ENCODE results near the gene INTS7. TPM values are rescaled to one million over a fixed set of nuclear protein-coding genes. Genes with fewer than 3 reads are reported as not detected.
"Not testable (repeated sequence)": the region's sequence is repeated elsewhere in the genome, so short reads cannot be mapped to it uniquely, and the experiment has no call there.

INTS7 gene
- total and polyA plus RNA-seq, 9 of the 15 experiments (the other 6 are each of a cell fraction or from before 2014, with no cell fraction given), result 27.3 to 68.4 (median 40.4) TPM

DNA sequence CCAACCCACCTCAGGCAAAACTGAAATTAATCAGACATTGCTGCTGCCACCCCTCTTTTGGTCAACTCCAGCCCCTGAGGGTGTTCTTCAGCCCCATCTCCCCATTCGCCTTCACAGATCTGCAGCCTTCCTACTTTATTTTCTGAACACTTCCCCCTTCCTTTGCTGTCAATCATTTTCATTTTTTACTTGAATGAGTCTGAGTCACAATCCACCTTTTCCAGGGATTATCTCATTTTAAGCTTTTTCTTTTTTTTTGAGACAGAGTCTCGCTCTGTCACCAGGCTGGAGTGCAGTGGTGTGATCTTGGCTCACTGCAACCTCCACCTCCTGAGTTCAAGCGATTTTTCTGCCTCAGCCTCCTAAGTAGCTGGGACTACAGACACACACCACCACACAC, 118.9 kb downstream of the INTS7 start:
- in situ Hi-C loops (cut with MboI); intact Hi-C loops (cut with micrococcal nuclease); H3K9ac ChIP-seq (ENCODE audit: insufficient read depth in 1 of 2, low read depth in 2 of 2, low read length in 2 of 2); CTCF ChIA-PET (ENCODE audit: low intra/inter-chr PET ratio); DNase-seq (ENCODE audit: extremely low read depth in 1 of 4, low spot score in 3 of 4); H3K9me1 ChIP-seq (ENCODE audit: control insufficient read depth, insufficient read depth, low read length); H3K4me3 ChIP-seq; H3K27ac ChIP-seq (ENCODE audit: extremely low read depth, low read depth, low read length); H3K79me2 ChIP-seq (ENCODE audit: control insufficient read depth, insufficient read depth, low read length); BruUV-seq (replicated peaks); H3K4me2 ChIP-seq (ENCODE audit: insufficient read depth, low read length); H3K36me3 ChIP-seq (ENCODE audit: control insufficient read depth, insufficient read depth, low read length); H3K4me1 ChIP-seq (replicated peaks in 1 of 2; ENCODE audit: control insufficient read depth in 2 of 2, insufficient read depth in 2 of 2, low read length in 2 of 2); H2AFZ ChIP-seq (ENCODE audit: low read depth, low read length); ATAC-seq; H3K9me3 ChIP-seq (replicated peaks; ENCODE audit: control insufficient read depth, insufficient read depth, low read depth, low read length); H4K20me1 ChIP-seq (replicated peaks; ENCODE audit: control insufficient read depth, insufficient read depth, low read length); FAIRE-seq: not testable (repeated sequence)
- POLR2A ChIA-PET, result interaction anchor here (0.7 to 1.5 kb wide), 3 partner anchors 12 to 22 kb away, joined by 3 to 4 read pairs (median 4); no protein-coding TSS in a partner anchor
- 11% methylated on average over 3 of the region's 3 CpGs for WGBS (ENCODE audit: insufficient coverage, low coverage, missing lambda C conversion rate)
- peaks cover 4 to 23% of the 10 kb centered on the region in 2 experiments; a peak in 3 of 5 replicates for H3K27me3 ChIP-seq (ENCODE audit: control insufficient read depth in 2 of 2, insufficient read depth in 2 of 2, low read length in 2 of 2)
- peak; percentile 46 for TF ChIP-seq MEIS2 (IDR thresholded peaks at IDR 0.05; ENCODE audit: partially characterized antibody)
- TF ChIP-seq, protein P1, sequence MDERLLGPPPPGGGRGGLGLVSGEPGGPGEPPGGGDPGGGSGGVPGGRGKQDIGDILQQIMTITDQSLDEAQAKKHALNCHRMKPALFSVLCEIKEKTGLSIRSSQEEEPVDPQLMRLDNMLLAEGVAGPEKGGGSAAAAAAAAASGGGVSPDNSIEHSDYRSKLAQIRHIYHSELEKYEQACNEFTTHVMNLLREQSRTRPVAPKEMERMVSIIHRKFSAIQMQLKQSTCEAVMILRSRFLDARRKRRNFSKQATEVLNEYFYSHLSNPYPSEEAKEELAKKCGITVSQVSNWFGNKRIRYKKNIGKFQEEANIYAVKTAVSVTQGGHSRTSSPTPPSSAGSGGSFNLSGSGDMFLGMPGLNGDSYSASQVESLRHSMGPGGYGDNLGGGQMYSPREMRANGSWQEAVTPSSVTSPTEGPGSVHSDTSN (CRISPR knock-in tag; IDR thresholded peaks at IDR 0.05; ENCODE audit: low read depth), result not testable (repeated sequence)
- TF ChIP-seq, protein P1 (tag; conservative IDR thresholded peaks at IDR 0.05; ENCODE audit: low read depth), result peak; percentile 40; the same call in 1 of the 2 replicates
- TF ChIP-seq, protein P2, sequence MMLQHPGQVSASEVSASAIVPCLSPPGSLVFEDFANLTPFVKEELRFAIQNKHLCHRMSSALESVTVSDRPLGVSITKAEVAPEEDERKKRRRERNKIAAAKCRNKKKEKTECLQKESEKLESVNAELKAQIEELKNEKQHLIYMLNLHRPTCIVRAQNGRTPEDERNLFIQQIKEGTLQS (IDR thresholded peaks at IDR 0.05), result peak; percentile 54
- TF ChIP-seq, protein P2 (CRISPR knock-in tag; conservative IDR thresholded peaks at IDR 0.05), result not testable (repeated sequence)
- TF ChIP-seq, protein P3, sequence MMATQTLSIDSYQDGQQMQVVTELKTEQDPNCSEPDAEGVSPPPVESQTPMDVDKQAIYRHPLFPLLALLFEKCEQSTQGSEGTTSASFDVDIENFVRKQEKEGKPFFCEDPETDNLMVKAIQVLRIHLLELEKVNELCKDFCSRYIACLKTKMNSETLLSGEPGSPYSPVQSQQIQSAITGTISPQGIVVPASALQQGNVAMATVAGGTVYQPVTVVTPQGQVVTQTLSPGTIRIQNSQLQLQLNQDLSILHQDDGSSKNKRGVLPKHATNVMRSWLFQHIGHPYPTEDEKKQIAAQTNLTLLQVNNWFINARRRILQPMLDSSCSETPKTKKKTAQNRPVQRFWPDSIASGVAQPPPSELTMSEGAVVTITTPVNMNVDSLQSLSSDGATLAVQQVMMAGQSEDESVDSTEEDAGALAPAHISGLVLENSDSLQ (IDR thresholded peaks at IDR 0.05), result peak; percentile 96
- peak; percentile 32; the same call in 1 of the 2 replicates for TF ChIP-seq SPI1 (IDR thresholded peaks at IDR 0.05; ENCODE audit: borderline replicate concordance, low read depth, low read length)

Data from K562 (cell line).